ENCODE measurements around the gene TUBA4B.

Gene TUBA4B

GRCh38 chr2:219218732-219219701 is 34.0 kb upstream of the TUBA4B start, which contains the start of gene ABCB6:
TSS of gene ABCB6 (minus strand) at chr2:219218958. CDS start at chr2:219218673, 285 bp downstream.
- peak; percentile 98 for DNase-seq

- DNase-seq, result no peak
Observed at GRCh38 chr2:219219784-219220532, 33.1 kb upstream of the TUBA4B start.

GRCh38 chr2:219220652-219221402 is 32.2 kb upstream of the TUBA4B start:
- DNase-seq, result no peak

GRCh38 chr2:219221957-219222518 is 31.0 kb upstream of the TUBA4B start:
- no peak for DNase-seq

- no peak for DNase-seq
Observed at GRCh38 chr2:219223831-219224610, 29.0 kb upstream of the TUBA4B start.

- DNase-seq, result no peak
Observed at GRCh38 chr2:219225350-219225749, 27.7 kb upstream of the TUBA4B start.

- DNase-seq, result no peak
Observed at GRCh38 chr2:219228041-219228910, 24.8 kb upstream of the TUBA4B start.

- no peak for DNase-seq
Observed at GRCh38 chr2:219228911-219229304, 24.1 kb upstream of the TUBA4B start.

GRCh38 chr2:219229305-219230058 is 23.6 kb upstream of the TUBA4B start, which contains the start of the genes ANKZF1 and ATG9A:
TSS of gene ANKZF1 (plus strand) at chr2:219229806. CDS start at chr2:219230258, 452 bp downstream.
TSS of gene ATG9A (minus strand) at chr2:219229636. CDS start at chr2:219228024, 1,612 bp downstream.
- DNase-seq, result peak; percentile 98

GRCh38 chr2:219230059-219230540 is 22.9 kb upstream of the TUBA4B start:
- peak; percentile 16 for DNase-seq

- no peak for DNase-seq
Observed at GRCh38 chr2:219234331-219234730, 18.7 kb upstream of the TUBA4B start.

GRCh38 chr2:219243291-219243761 is 9.7 kb upstream of the TUBA4B start:
- no peak for DNase-seq

GRCh38 chr2:219244789-219245147 is 8.3 kb upstream of the TUBA4B start:
- DNase-seq, result no peak

- peak; percentile 86 for DNase-seq
Observed at GRCh38 chr2:219245148-219245898, 7.7 kb upstream of the TUBA4B start, which contains the start of the genes GLB1L and STK16. TSS of gene GLB1L (minus strand) at chr2:219245444. CDS start at chr2:219243573, 1,871 bp downstream. TSS of gene STK16 (plus strand) at chr2:219245479. CDS start at chr2:219246000, 521 bp downstream.

- DNase-seq, result no peak
Observed at GRCh38 chr2:219245899-219246230, 7.2 kb upstream of the TUBA4B start.

GRCh38 chr2:219246559-219246958 is 6.5 kb upstream of the TUBA4B start:
- no peak for DNase-seq

- DNase-seq, result no peak
Observed at GRCh38 chr2:219247678-219248642, 5.1 kb upstream of the TUBA4B start.
